Stimulated activated naive CD4-positive, alpha-beta T cell (primary cell): Measurements from ENCODE around the gene CACNG6.
A peak's percentile ranks its signal among the peaks of the same experiment; 100 is the strongest.

Source experiments
- DNase-seq, 6 experiments: peaks; one replicate each; lab custom pipeline; 2025; lab: John Stamatoyannopoulos, UW

Gene CACNG6

GRCh38 chr19:53969366-53969765 lies 22.1 kb upstream of the CACNG6 start:
- no peak for DNase-seq

GRCh38 chr19:53971673-53972072 lies 19.8 kb upstream of the CACNG6 start:
- no peak for DNase-seq

GRCh38 chr19:53977429-53977990 lies 13.9 kb upstream of the CACNG6 start:
- peak; percentile 24 to 61 (median 41) for DNase-seq

- DNase-seq: peak in 3 of 6 experiments; percentile 15 to 18 (median 16)
Observed at GRCh38 chr19:53977991-53978731, 13.3 kb upstream of the CACNG6 start.

- no peak for DNase-seq
Observed at GRCh38 chr19:53978975-53979801, 12.2 kb upstream of the CACNG6 start.

- no peak for DNase-seq
Observed at GRCh38 chr19:53980539-53981375, 10.7 kb upstream of the CACNG6 start.

- DNase-seq: no peak
Observed at GRCh38 chr19:53981376-53981951, 10.0 kb upstream of the CACNG6 start.

GRCh38 chr19:53982001-53982451 lies 9.4 kb upstream of the CACNG6 start:
- DNase-seq: no peak

GRCh38 chr19:53982611-53983010 lies 8.8 kb upstream of the CACNG6 start:
- no peak for DNase-seq

- DNase-seq: no peak
Observed at GRCh38 chr19:53983457-53984289, 7.8 kb upstream of the CACNG6 start.

- DNase-seq: no peak
Observed at GRCh38 chr19:53985863-53986262, 5.6 kb upstream of the CACNG6 start.

GRCh38 chr19:53988981-53989380 lies 2.5 kb upstream of the CACNG6 start:
- DNase-seq: no peak

- no peak for DNase-seq
Observed at GRCh38 chr19:53989600-53990533, 1.6 kb upstream of the CACNG6 start.

GRCh38 chr19:53992211-53992610 lies 774 bp downstream of the CACNG6 start:
- no peak for DNase-seq

- no peak for DNase-seq
Observed at GRCh38 chr19:53992815-53993214, 1.4 kb downstream of the CACNG6 start.

- DNase-seq: no peak
Observed at GRCh38 chr19:53993448-53993847, 2.0 kb downstream of the CACNG6 start.

- no peak for DNase-seq
Observed at GRCh38 chr19:53994811-53995210, 3.4 kb downstream of the CACNG6 start.

- no peak for DNase-seq
Observed at GRCh38 chr19:53998223-53998622, 6.8 kb downstream of the CACNG6 start.

- no peak for DNase-seq
Observed at GRCh38 chr19:53999694-54000093, 8.3 kb downstream of the CACNG6 start.

- no peak for DNase-seq
Observed at GRCh38 chr19:54001496-54001895, 10.1 kb downstream of the CACNG6 start.
